Measurements from ENCODE around the gene RRP1B.

- no peak for TF ChIP-seq EZH2 (IDR thresholded peaks at IDR 0.05; ENCODE audit: borderline replicate concordance, insufficient read depth, low read length, poor library complexity, severe bottlenecking)
- TF ChIP-seq CTCF (IDR thresholded peaks at IDR 0.05; ENCODE audit: poor library complexity, severe bottlenecking) = no peak
- no peak for TF ChIP-seq TAF1 (IDR thresholded peaks at IDR 0.05; ENCODE audit: low read depth)
- TF ChIP-seq POLR2AphosphoS5 (IDR thresholded peaks at IDR 0.05) = no peak
- TF ChIP-seq SMC3 (conservative IDR thresholded peaks at IDR 0.05; ENCODE audit: poor library complexity) = no peak
- no peak for TF ChIP-seq RAD21 (conservative IDR thresholded peaks at IDR 0.05)
- no peak for TF ChIP-seq EP300 (conservative IDR thresholded peaks at IDR 0.05; ENCODE audit: poor library complexity, severe bottlenecking)
- no peak for TF ChIP-seq REST (IDR thresholded peaks at IDR 0.05; ENCODE audit: borderline replicate concordance)
- no peak for TF ChIP-seq MXI1 (conservative IDR thresholded peaks at IDR 0.05; ENCODE audit: poor library complexity, severe bottlenecking)
Measured at GRCh38 chr21:43717967-43718871, 58.9 kb downstream of the RRP1B start.
